Heart right ventricle (tissue), 16 donors: ENCODE measurements around the gene MAG. TPM values are rescaled to one million over a fixed set of nuclear protein-coding genes. Genes with fewer than 3 reads are reported as not detected.

Source experiments
- ATAC-seq, 8 donors: fragments of 200-7000 bp; cut with Tn5 transposase; one replicate each; pipeline ENCODE4 v1.9.1; 2020; ENCODE audit warnings: mild to moderate bottlenecking in 8 of 8, moderate library complexity in 8 of 8, moderate number of reproducible peaks in 1 of 8
- DNase-seq, 2 donors: peaks; one replicate each; pipeline ENCODE4 v3.0.0-alpha.2; 2020
- H3K27ac ChIP-seq, 10 donors: fragments of 200-600 bp; sonication (generic) in 2 of 10; one replicate each; pipeline versions ENCODE4 v1.5.0 to v1.8.0; 2020 to 2022; ENCODE audit warnings: mild to moderate bottlenecking in 3 of 10
- H3K27me3 ChIP-seq, 7 donors: fragments of 200-600 bp; one replicate each; pipeline ENCODE4 v1.8.0; 2021 to 2022; ENCODE audit warnings: mild to moderate bottlenecking in 2 of 7
- H3K36me3 ChIP-seq, 9 donors: fragments of 200-600 bp; sonication (generic) in 1 of 9; one replicate each; pipeline versions ENCODE4 v1.5.0 to v1.8.0; 2020 to 2022; ENCODE audit warnings: mild to moderate bottlenecking in 2 of 9
- H3K4me1 ChIP-seq, 9 donors: fragments of 200-600 bp; sonication (generic) in 1 of 9; one replicate each; pipeline versions ENCODE4 v1.5.0 to v1.8.0; 2020 to 2022; ENCODE audit warnings: mild to moderate bottlenecking in 4 of 9
- H3K4me3 ChIP-seq, 10 donors: fragments of 200-600 bp; sonication (generic) in 2 of 10; one replicate each; pipeline versions ENCODE4 v1.5.0 to v1.8.0; 2020 to 2022; ENCODE audit warnings: mild to moderate bottlenecking in 7 of 10, moderate library complexity in 2 of 10
- H3K9me3 ChIP-seq, 11 donors: fragments of 200-600 bp in 10 of 11; sonication (generic) in 2 of 11; one replicate each; pipeline versions ENCODE4 v1.5.0 to v1.8.0; 2013 to 2022; ENCODE audit warnings: mild to moderate bottlenecking in 2 of 11, control low read depth in 1 of 11, moderate library complexity in 1 of 11
- whole genome bisulfite sequencing, 2 donors: extraction: QIAGEN DNeasy Blood & Tissue Kit; methylation state at CpG; one replicate each; pipeline ENCODE4 v1.1.7; 2013; ENCODE audit warnings: inconsistent platforms in 1 of 2; 5-methylcytosine and 5-hydroxymethylcytosine counted together
- intact Hi-C, 10 donors: fragments of 100-400 bp; cut with DNase I; formaldehyde crosslinking; loops; one replicate each; pipeline versions ENCODE4 v1.11.1 to v1.14.2; 2022
- polyA plus RNA-seq, 2 donors: library from polyadenylated mRNA; stranded (reverse); fragments of 200-250 nt; gene quantifications; one replicate each; pipeline ENCODE4 v1.2.3, GENCODE V29; 2013
- total RNA-seq, 10 donors: library from RNA; stranded (reverse); fragmentation: NEBNext Ultra II Directional in 3 of 10; extraction: Animal tissue kit (Norgen Biotek cat#: 25700) in 3 of 10; gene quantifications; one replicate each; pipeline versions ENCODE4 v1.2.1 to v1.2.4, GENCODE V29; 2021 to 2023
- TF ChIP-seq, protein P1 (sequence below), 9 donors: fragments of 200-600 bp; sonication (generic) in 2 of 9; IDR thresholded peaks; one replicate each; pipeline versions ENCODE4 v1.5.0 to v1.8.0; 2021 to 2022; ENCODE audit warnings: antibody characterized with exemption in 9 of 9, mild to moderate bottlenecking in 5 of 9, moderate library complexity in 1 of 9
- donor health status: Arrhythmogenic right ventricular cardiomyopathy.
- donor health status: ischemic (EF 13 %, LVEDD 7.1; RV severe dilation, severe dysfunction).
- donor health status: healthy with polysubstance abuse.
- donor health status: DM: no; HTN: yes; CAD: no.
- donor health status: DM: no; HTN: no; CAD: no.
- donor health status: ischemic (EF 25% LVEDD 6.9; RV normal size, moderate dysfunction).
- donor health status: ischemic (EF 25% LVEDD 5.7; RV mildly dilated, moderate dysfunction).
- donor health status: healthy.
- donor health status: DM: yes; HTN: yes; CAD: no.
- donor health status: Ischemic cardiomyopathy.
- donor health status: ischemic (EF 35%, LVEDD 5.7; RV mildly dilated, moderate dysfunction).
- donor health status: nonischemic (EF 11% LVEDD 7.7; RV severe dilation, severe dysfunction).
- donor health status: DM: yes; HTN: yes; CAD: no.
- donor health status: PGD.
- donor health status: ischemic (EF 29% LVEDD 5.4; RV normal size, mild dysfunction).
- donor health status: nonischemic (EF 23%, LVEDD 6.1; RV moderate dilation, normal function).

Gene MAG
- total and polyA plus RNA-seq, 12 donors: 0.04 to 0.39 TPM; not detected in 10

DNA sequence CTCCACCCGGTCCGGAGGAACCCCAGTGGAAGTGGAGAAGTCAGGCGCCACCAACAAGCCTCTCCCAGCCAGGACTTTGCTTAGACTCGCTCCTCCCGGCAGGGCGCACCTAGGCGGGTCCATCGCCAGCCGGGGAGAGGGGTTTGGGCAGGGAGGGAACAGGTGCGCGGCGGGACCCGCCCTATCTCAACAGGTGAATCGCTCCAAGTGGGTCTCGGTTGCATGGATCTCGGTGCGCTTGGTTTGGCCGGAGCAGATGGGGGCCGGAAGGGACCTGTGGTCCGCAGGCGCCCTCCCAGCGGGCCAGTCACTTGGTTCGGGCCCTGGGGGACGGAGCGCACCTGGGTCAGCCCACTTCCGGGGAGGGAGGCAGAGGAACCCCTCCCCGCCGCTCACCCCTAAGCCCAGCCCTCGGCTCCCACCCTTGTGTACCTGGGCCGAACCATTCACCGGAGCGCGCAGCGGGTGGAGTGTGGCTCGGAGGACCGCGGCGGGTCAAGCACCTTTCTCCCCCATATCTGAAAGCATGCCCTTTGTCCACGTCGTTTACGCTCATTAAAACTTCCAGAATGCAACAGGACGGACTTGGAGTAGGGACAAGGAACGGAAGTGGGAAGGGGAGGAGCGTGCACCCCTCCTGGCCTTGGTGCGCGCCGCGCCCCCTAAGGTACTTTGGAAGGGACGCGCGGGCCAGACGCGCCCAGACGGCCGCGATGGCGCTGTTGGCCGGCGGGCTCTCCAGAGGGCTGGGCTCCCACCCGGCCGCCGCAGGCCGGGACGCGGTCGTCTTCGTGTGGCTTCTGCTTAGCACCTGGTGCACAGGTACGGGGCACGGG, 43.4 kb upstream of the MAG start, which contains the start of gene LSR:
Gene LSR (plus strand): TSS at position 693 of the 836 bp plus-strand sequence. CDS start 21 bp downstream, at position 714.
- ATAC-seq: peak; percentile 74 to 91 (median 86)
- peaks cover 0 to 34% (median 18%) of the 10 kb centered on the region in 9 donors for H3K4me1 ChIP-seq
- 0 to 1% methylated on average over 69 of the region's 69 CpGs for WGBS, 2 donors
- no peaks in the 10 kb centered on the region for H3K36me3 ChIP-seq
- TF ChIP-seq, protein P1, sequence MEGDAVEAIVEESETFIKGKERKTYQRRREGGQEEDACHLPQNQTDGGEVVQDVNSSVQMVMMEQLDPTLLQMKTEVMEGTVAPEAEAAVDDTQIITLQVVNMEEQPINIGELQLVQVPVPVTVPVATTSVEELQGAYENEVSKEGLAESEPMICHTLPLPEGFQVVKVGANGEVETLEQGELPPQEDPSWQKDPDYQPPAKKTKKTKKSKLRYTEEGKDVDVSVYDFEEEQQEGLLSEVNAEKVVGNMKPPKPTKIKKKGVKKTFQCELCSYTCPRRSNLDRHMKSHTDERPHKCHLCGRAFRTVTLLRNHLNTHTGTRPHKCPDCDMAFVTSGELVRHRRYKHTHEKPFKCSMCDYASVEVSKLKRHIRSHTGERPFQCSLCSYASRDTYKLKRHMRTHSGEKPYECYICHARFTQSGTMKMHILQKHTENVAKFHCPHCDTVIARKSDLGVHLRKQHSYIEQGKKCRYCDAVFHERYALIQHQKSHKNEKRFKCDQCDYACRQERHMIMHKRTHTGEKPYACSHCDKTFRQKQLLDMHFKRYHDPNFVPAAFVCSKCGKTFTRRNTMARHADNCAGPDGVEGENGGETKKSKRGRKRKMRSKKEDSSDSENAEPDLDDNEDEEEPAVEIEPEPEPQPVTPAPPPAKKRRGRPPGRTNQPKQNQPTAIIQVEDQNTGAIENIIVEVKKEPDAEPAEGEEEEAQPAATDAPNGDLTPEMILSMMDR (IDR thresholded peaks at IDR 0.05): no peak
- DNase-seq: peak in 1 of 2 donors; percentile 41
- peaks cover 10 to 53% (median 35%) of the 10 kb centered on the region in 7 donors for H3K27me3 ChIP-seq
- H3K9me3 ChIP-seq: peaks cover 0 to 16% (median 0%) of the 10 kb centered on the region in 11 donors
- H3K4me3 ChIP-seq: peak within 1 kb of the TSS; percentile 35 to 68 (median 60)
- intact Hi-C loops: loop anchor here in 1 of 10 donors (5.0 kb wide), 1 partner anchor 96 kb away; the partner anchor contains the start of gene FXYD5
- peak within 1 kb of the TSS; percentile 29 to 87 (median 74) for H3K27ac ChIP-seq

DNA sequence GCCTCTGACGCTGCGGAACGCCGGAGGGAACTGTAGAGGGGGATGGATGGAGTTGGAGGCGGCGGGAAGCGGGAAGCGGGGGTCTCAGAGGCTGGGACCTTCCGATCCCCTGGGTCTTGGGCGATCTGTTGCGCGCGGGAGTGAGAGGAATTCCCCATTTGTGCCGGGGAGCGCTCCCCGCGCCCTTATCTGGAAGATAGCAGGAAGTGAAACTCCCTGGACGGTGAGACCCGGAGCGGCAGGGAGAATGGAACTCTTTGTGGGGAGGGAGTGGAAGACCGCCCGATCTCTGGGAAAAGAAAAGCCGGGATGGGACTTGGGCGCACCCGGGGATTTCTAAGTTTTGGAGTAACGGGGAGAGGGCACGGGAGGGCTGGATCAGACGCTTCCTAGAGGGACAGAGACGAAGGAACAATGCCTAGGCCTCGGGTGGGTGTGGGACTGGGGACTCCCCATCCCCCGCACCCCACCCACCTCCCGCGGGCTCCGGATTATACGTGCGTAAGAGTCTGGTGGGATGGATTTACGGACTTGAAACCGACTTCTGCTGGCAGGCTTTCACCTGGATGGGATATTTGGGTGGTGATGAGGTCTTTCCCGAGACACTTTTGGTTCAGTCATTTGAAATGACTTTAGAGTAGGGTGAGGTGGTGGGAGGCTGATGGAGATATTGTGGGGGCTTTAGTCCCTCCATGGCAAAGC, 42.7 kb upstream of the MAG start:
- TF ChIP-seq, protein P1 (IDR thresholded peaks at IDR 0.05): no peak
- intact Hi-C loops: loop anchor here in 1 of 10 donors (5.0 kb wide), 1 partner anchor 97 kb away; the partner anchor contains the start of gene FXYD5
- peak overlapping the region in 9 of 10 donors; percentile 68 to 87 (median 75) for H3K27ac ChIP-seq
- peak overlapping the region; percentile 35 to 68 (median 60) for H3K4me3 ChIP-seq
- H3K9me3 ChIP-seq: peaks cover 0 to 15% (median 0%) of the 10 kb centered on the region in 11 donors
- peaks cover 0 to 41% (median 25%) of the 10 kb centered on the region in 9 donors for H3K4me1 ChIP-seq
- H3K36me3 ChIP-seq: no peaks in the 10 kb centered on the region
- DNase-seq (no peak), ATAC-seq (peak in 1 of 8 donors; percentile 20)
- peaks cover 10 to 53% (median 35%) of the 10 kb centered on the region in 7 donors for H3K27me3 ChIP-seq
- 8% methylated on average over 39 of the region's 39 CpGs for WGBS, 2 donors

DNA sequence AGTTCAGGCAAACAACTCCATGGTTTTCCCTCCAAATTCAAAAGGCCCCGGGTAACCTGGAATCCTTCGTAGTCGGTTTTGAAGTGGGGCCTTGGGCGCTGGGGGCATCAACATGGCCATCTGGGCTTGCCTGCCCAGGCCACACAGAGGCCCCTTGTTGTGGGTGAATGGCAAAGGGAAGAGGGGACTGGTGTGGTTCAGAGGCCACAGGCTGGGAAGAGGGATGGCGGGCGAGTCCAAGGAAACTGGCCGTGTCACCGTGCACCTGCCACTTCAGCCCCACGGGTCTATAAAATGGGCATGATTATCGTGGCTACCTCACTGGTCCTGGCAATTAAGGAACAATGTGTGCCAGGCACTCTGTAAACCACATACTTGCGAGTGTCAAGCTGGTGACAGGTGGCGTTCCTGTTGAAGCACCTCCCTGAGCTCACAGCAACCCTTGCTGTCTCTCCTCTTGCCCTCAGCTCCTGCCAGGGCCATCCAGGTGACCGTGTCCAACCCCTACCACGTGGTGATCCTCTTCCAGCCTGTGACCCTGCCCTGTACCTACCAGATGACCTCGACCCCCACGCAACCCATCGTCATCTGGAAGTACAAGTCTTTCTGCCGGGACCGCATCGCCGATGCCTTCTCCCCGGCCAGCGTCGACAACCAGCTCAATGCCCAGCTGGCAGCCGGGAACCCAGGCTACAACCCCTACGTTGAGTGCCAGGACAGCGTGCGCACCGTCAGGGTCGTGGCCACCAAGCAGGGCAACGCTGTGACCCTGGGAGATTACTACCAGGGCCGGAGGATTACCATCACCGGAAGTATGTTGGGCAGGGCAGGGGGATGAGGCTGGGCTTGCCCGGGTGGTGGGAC, 41.9 kb upstream of the MAG start:
- intact Hi-C loops: loop anchor here in 2 of 10 donors (5.0 to 10.0 kb wide), 2 partner anchors 95 to 98 kb away; partner anchors contain the start of gene FXYD5 (in 2 of the 2)
- ATAC-seq: no peak
- Histone ChIP-seq H3K9me3 (peaks cover 0 to 9% (median 0%) of the 10 kb centered on the region in 11 donors), H3K27me3 (peaks cover 10 to 53% (median 40%) of the 10 kb centered on the region in 7 donors), H3K4me1 (peaks cover 0 to 49% (median 29%) of the 10 kb centered on the region in 9 donors), H3K27ac (peak overlapping the region in 4 of 10 donors; percentile 71 to 87 (median 76)), H3K4me3 (peak overlapping the region in 5 of 10 donors; percentile 55 to 68 (median 66)), H3K36me3 (no peaks in the 10 kb centered on the region)
- 89 to 92% methylated on average over 34 of the region's 34 CpGs for WGBS, 2 donors
- TF ChIP-seq, protein P1 (IDR thresholded peaks at IDR 0.05): no peak
- no peak for DNase-seq
